Cardiac muscle cell (in vitro differentiated cells and primary cell): ENCODE measurements around the gene MNT. TPM values are rescaled to one million over a fixed set of nuclear protein-coding genes. Genes with fewer than 3 reads are reported as not detected.

ENCODE experiments used
- DNase-seq, 2 donors: peaks; one replicate each; pipeline versions ENCODE4 v3.0.0 to v3.0.0-alpha.2; 2010 to 2017; ENCODE audit warnings: low read depth in 1 of 2, low spot score in 1 of 2
- H3K27ac ChIP-seq: fragments of 200-600 bp; sonication (generic); 2 replicates; pipeline ENCODE4 v1.5.1; 2016
- H3K27me3 ChIP-seq: fragments of 200-600 bp; sonication (generic); 2 replicates; pipeline ENCODE4 v1.6.0; 2016; ENCODE audit warnings: control low read depth
- H3K36me3 ChIP-seq: fragments of 200-600 bp; sonication (generic); 2 replicates; pipeline ENCODE4 v1.5.1; 2016; ENCODE audit warnings: control low read depth
- H3K4me1 ChIP-seq: fragments of 200-600 bp; sonication (generic); 2 replicates; pipeline ENCODE4 v1.8.1; 2017; ENCODE audit warnings: low read depth, mild to moderate bottlenecking, mixed run types
- H3K4me3 ChIP-seq: fragments of 200-600 bp; sonication (generic); 2 replicates; pipeline ENCODE4 v1.5.1; 2016; ENCODE audit warnings: mild to moderate bottlenecking
- H3K9me3 ChIP-seq: fragments of 200-600 bp; sonication (generic); 2 replicates; pipeline ENCODE4 v1.5.1; 2017; ENCODE audit warnings: low read depth, mild to moderate bottlenecking, control low read depth
- CTCF ChIP-seq: IDR thresholded peaks from 2 replicates; pipeline ENCODE4 v1.5.1; 2012; ENCODE audit warnings: low read depth, mild to moderate bottlenecking, low read length
- polyA plus RNA-seq: library from polyadenylated mRNA; unstranded; fragments of >200 nt; fragmentation: Nextera tagmentation; extraction: Ambion mirVana; gene quantifications from 2 replicates; pipeline ENCODE4 v1.2.1, GENCODE V29; 2016
- total RNA-seq: library from RNA; depleted of rRNA; stranded (reverse); fragments of >200 nt; gene quantifications from 2 replicates; pipeline ENCODE4 v1.2.3, GENCODE V29; 2016

The MNT gene
- total and polyA plus RNA-seq, 2 experiments from 2014 or later: 7.3 to 17.4 TPM

DNA sequence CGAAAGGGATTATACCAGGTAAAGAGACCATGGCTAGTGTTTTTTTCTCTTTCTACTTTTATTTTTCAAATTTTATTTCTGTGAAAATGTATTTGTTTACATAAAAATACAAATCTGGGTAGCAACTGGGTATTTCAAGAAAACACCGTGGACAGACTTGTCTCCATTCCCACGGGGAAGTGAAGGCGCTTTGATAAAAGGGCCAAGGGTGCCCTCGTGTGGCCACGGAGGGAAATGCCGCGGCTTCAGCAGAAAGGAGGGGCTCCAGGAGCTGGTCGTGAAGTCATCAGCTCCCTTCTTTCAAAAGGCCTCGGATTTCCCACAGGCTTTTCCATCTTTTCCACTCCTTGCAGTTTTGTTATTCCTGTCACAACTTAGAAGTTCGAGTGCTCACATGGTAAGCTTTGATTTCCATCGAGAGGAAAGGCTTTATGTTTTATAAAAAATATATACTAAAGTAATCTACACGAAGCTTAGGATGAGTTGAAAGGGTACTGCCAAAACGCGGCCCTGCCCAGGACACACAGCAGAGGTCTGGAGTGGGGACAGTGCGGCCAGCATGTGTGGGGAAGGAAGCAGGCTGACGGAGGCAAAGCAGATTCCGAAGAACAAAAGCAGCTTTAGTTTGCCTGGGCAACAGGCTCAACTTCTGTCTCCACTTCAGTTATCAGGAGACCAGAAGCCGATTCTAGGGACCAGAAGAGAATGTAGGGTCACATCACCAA is 15.3 kb upstream of the MNT start:
- peak overlapping the region; percentile 71 for H3K27ac ChIP-seq
- H3K9me3 ChIP-seq: no peaks in the 10 kb centered on the region
- peak; percentile 93 for TF ChIP-seq CTCF
- DNase-seq: peak; percentile 88 to 93
- H3K27me3 ChIP-seq: no peaks in the 10 kb centered on the region
- H3K4me3 ChIP-seq: no peak overlapping the region
- peaks cover 10% of the 10 kb centered on the region for H3K36me3 ChIP-seq
- H3K4me1 ChIP-seq: peaks cover 6% of the 10 kb centered on the region

GRCh38 chr17:2415081-2415480 is 14.2 kb upstream of the MNT start:
- H3K27me3 ChIP-seq: no peaks in the 10 kb centered on the region
- H3K4me1 ChIP-seq: peaks cover 6% of the 10 kb centered on the region
- TF ChIP-seq CTCF: no peak
- H3K4me3 ChIP-seq: no peak overlapping the region
- H3K27ac ChIP-seq: no peak overlapping the region
- H3K9me3 ChIP-seq: no peaks in the 10 kb centered on the region
- DNase-seq: no peak
- peaks cover 7% of the 10 kb centered on the region for H3K36me3 ChIP-seq

GRCh38 chr17:2414446-2415064 is 13.7 kb upstream of the MNT start:
- no peak for DNase-seq
- H3K4me3 ChIP-seq: no peak overlapping the region
- no peaks in the 10 kb centered on the region for H3K9me3 ChIP-seq
- TF ChIP-seq CTCF: no peak
- H3K4me1 ChIP-seq: peaks cover 6% of the 10 kb centered on the region
- H3K36me3 ChIP-seq: peaks cover 2% of the 10 kb centered on the region
- no peaks in the 10 kb centered on the region for H3K27me3 ChIP-seq
- H3K27ac ChIP-seq: no peak overlapping the region

GRCh38 chr17:2412561-2413021 is 11.7 kb upstream of the MNT start:
- Histone ChIP-seq H3K27ac (peak overlapping the region; percentile 45), H3K4me1 (peaks cover 6% of the 10 kb centered on the region), H3K27me3 (no peaks in the 10 kb centered on the region), H3K36me3 (no peaks in the 10 kb centered on the region), H3K4me3 (no peak overlapping the region), H3K9me3 (no peaks in the 10 kb centered on the region)
- peak in 1 of 2 donors; percentile 35 for DNase-seq
- TF ChIP-seq CTCF: peak; percentile 13

DNA sequence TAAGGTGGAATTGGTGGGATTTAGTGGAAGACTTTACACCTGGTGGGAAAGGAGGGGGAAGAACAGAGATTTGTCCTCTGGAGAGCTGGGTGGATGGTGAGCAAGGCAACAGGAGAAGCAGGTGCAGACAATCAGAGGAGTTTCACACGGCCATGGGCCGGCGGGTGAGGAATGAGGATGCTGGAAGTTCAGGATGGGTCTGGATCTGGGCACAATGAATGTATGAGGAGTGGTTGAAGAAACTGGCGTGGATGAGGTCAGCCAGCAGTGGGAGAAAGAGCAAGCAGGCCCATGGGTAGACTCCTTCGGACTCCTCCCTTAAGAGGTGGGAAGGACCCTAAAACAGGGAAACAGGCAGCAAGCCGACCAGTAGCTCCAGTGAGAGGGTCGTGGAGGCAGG is 10.1 kb upstream of the MNT start:
- Histone ChIP-seq H3K9me3 (no peaks in the 10 kb centered on the region), H3K36me3 (no peaks in the 10 kb centered on the region), H3K27me3 (no peaks in the 10 kb centered on the region), H3K4me1 (peaks cover 7% of the 10 kb centered on the region), H3K4me3 (no peak overlapping the region), H3K27ac (no peak overlapping the region)
- DNase-seq: no peak
- no peak for TF ChIP-seq CTCF
